VCaP (cell line): ENCODE data around the gene MARS1.

ENCODE experiments used
- H3K27ac ChIP-seq: fragments of 450-650 bp; 2 replicates; pipeline ENCODE4 v1.5.1; 2017
- TF ChIP-seq, protein P1 (sequence below): fragments of 450-650 bp; conservative IDR thresholded peaks from 2 replicates; pipeline ENCODE4 v1.5.1; 2017; ENCODE audit warnings: mild to moderate bottlenecking, moderate library complexity

The MARS1 gene

DNA sequence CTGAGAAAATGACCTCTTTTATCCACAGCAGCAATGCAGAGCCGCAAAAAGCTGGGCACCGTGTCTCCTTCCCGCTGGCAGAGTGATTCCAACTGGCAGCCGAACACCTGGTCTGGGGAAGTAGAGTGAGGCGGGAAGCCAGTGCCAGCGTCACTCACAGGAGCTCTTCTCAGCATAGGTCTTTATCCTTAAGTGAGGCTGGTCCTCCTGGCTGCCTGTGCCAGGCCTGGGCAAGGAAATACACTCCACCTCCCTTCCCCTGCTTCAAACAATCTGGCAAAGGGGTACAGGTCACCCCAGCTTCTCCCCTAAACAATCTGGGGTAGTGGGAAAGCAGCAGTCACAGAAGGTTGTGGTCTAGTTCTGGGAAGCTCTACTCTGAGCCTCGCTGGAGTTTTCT is 13.0 kb upstream of the MARS1 start:
- TF ChIP-seq, protein P1, sequence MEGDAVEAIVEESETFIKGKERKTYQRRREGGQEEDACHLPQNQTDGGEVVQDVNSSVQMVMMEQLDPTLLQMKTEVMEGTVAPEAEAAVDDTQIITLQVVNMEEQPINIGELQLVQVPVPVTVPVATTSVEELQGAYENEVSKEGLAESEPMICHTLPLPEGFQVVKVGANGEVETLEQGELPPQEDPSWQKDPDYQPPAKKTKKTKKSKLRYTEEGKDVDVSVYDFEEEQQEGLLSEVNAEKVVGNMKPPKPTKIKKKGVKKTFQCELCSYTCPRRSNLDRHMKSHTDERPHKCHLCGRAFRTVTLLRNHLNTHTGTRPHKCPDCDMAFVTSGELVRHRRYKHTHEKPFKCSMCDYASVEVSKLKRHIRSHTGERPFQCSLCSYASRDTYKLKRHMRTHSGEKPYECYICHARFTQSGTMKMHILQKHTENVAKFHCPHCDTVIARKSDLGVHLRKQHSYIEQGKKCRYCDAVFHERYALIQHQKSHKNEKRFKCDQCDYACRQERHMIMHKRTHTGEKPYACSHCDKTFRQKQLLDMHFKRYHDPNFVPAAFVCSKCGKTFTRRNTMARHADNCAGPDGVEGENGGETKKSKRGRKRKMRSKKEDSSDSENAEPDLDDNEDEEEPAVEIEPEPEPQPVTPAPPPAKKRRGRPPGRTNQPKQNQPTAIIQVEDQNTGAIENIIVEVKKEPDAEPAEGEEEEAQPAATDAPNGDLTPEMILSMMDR, result no peak
- H3K27ac ChIP-seq, result peak overlapping the region; percentile 35; the same call in 1 of the 2 replicates

DNA sequence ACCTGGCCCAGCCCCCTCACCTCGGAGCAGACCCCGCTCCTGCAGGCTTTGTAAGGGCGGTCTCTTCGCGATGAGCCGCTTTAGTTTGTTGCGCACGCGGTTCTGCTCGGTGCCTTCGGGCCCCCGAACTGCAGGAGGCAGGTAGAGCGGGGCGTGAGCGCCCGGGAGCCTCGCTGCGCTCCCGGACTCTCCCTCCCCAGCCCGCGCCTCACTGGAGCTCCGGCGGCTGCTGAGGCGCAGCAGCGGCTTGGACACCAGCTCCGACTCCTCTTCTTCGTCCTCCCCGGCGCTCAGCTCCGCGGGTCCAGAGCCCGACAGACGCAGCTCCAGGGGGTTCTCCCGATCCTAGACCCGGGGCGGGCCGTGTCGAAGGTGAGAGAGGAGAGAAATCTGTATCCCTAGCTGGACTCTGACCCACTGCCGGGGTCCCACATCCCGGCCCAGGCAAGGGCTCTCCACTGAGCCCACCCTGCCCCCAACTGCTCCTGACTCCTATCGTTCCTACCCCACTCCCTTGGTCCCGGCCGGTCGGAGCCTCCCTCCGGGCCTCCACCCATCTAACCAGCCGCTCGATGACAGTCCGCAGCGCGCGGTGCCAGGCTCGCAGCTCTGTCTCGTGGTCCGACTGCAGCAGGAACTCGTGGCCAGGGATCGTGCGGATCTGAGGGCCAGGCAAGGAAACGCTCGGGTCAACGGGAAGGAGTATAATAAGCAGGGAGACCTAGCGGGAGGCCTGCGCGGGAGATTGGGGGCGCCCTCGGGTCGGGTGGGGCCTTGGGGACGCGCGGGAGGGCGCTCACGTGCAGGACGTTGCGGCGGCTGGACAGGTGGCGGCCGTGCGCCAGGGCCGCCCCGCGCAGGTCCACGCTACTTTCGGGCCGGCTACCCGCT is 12.4 kb upstream of the MARS1 start:
- TF ChIP-seq, protein P1, result no peak

DNA sequence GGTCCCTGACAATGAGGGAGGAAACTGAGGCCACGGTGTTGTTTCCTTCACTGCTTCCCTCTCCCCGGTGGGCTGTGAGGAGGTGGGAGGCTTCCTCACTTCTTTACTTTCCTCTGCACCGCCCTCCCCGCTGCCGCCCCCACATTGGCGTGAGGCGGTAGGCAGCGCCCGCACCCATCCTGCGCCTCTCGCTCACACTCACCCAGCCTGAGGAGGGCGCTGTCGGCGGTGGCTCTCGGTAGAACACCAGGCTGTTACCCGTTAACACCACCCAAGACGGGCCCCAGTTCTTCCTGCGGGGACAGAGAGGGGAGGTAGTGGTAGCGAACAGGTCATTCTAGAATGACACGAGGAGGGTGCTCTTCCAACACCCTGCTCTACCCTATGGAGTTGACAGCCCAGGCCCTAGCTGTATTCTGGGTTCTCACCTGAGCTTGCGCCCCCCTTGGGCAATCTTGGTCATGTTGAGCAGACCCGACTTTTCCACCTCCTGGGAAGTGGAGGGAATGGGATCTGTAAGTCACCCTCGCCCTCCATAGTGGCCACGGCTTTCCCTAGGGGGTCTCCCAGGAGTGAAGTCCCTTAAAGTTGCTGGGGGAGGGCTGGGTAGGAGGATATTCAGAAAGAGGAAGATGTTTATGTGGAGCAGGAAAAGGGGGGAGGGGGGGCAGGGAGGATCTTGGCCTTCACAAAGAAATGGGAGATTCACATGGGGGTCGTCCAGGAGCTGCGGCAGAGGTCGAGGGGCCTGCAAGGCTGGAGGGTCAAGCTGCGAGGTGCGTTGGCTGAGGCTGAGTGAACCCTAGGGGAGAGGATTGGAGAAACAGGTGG is 11.5 kb upstream of the MARS1 start:
- TF ChIP-seq, protein P1, result 0 out of 2 replicates have a peak, but pooled peaks have one; percentile 27
- H3K27ac ChIP-seq, result peak overlapping the region; percentile 35; the same call in 1 of the 2 replicates

More for the DNA sequence above, 12.4 kb upstream of the MARS1 start:
- H3K27ac ChIP-seq, result peak overlapping the region; percentile 35; the same call in 1 of the 2 replicates

DNA sequence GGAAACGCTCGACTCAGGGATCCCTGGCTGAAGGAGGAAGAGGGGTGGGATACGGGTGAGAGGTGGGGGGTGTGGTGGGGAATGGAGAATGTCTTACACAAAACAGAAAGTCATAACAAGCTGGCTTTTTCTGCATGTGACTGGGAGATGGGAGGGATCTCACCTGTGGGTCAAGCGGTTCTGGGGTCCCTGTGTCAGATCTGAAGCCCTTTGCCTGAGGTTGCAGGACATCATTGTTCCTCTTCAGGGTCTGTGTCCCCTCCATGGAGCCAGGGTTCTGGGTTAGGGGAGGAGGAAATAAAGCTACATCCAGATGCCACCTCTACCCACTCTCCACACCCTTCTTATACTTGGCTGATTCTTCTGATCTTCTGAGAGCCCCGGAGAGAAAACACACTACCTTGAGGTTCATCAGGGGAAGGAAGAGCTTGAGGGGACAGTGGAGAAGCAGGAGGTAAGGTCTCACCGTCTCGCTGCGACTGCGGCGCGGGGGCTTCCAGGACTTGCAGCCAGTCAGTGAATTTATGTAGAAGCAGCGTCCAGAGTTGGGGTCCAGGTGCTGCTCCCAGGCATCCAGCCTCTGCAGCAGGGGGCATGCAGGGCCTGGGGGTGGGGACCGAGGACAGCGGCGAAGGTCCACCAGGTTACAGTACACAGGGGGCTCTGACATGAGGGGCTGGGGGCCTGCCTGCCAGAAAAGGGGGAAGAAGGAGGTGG is 10.7 kb upstream of the MARS1 start:
- TF ChIP-seq, protein P1, result no peak
- H3K27ac ChIP-seq, result no peak overlapping the region

DNA sequence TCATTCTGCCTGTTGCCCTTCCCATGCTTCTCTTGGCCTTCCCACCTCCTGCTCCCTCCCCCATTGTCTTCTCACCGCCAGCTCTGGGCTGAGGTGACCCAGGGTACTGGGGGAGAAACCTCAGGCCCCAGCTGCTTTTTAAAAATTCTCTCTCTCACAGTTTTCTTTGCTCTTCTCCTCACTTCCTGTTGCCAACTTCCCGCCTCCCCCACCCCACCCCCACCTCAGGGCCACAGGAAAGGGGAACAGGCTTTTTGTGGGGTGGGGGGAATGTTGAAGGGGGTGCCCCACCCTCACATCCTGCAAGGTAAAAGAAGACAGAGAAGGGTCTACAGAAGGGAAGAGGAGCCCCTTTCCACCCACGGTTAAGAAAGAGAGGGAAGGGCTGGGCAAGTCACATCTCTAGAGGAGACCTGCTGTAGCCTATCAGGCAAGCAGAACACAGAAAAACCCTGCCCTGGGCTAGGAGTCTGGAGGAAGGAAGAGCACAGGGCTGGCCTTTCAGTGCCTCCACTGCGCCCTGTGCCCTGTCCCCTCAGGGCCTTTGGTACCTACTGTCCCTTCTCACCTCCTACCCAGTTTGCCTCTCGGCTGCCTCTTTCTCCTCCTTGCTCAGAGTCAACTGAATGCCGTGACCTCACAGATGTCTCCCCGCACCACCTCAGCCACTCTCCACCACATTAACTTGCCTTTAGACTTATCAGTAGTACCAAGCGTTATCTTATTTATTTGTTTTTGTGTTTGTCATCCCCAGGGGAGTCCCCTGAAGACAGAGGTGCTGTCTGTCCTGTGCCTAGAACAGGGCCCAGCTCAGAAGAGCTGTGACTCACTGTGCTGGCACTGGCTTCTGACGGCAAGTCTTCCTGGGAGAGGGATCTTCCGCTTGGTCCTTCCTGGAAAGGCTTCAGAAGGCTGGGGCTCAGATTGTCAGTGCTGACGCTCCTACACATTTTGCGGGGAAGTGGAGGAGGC is 9.9 kb upstream of the MARS1 start:
- TF ChIP-seq, protein P1, result no peak
- no peak overlapping the region for H3K27ac ChIP-seq

DNA sequence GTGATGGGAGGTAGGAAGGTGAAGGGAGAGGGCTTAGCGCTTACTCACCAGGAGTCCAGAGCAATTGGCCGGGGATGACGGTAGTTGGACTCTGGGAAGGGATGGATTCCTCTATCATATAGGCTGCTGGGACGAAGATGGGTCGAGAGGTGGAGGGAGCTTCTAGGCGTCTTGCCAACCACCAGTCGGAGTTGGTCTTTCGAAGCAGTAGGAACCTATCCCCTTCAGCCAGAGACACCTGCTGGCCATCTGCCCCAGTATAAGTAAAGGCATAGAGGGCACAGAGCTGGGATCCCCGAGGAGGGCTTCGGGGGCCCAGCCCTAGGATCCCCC is 8.9 kb upstream of the MARS1 start:
- TF ChIP-seq, protein P1, result no peak
- no peak overlapping the region for H3K27ac ChIP-seq
